D341Med (cell line): ENCODE data around the gene LRRC75B.
"Not testable (repeated sequence)": the region's sequence is repeated elsewhere in the genome, so short reads cannot be mapped to it uniquely, and the experiment has no call there.

Experiments
- DNase-seq: peaks from one replicate; pipeline ENCODE4 v3.0.0; 2012; ENCODE audit warnings: low spot score

The LRRC75B gene, protein sequence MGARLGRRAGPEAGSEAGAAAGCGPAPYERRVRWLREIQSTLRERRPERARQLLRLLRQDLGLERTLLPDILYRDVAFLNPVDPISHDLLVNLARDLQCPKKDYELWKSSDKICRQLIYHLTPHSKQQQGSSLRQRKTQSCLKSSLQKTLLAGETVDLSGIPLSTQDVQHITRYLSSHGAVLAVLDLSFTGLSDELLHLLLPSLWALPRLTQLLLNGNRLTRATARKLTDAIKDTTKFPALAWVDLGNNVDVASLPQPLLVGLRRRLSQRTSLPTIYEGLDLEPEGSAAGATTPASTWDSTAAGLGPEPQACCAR

DNA sequence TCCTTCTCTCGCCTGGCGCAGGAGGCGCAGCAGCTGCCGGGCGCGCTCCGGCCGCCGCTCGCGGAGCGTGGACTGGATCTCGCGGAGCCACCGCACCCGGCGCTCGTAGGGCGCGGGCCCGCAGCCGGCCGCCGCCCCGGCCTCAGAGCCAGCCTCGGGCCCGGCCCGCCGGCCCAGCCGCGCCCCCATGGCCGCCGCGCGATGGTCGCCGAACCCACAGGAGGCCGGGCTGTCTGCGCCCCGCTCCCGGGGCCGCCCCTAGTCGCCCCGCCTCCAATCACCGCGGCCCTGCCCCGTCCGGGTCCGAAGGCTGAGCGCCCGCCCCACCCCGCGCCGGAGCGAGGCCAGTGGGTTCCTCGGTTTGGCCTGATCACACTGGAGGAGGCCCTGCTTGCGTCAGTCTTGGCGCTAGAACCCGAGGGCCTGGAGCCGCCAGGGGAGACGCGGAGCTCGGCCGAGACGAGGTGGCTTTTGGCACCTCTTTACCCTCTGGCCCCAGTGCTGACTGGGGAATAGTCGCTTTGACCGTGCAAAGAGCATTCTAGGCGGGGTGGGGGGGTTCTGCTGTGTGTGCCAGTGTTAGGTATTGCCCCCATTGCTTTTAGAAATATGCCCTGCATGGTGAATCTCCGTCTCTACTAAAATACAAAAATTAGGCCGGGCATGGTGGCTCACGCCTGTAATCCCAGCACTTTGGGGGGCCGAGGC is at the start of gene LRRC75B:
LRRC75B (minus strand) TSS at position 223 of the 708 bp plus-strand sequence; CDS start at position 189, 34 bp downstream.
- peak; percentile 82 for DNase-seq

DNA sequence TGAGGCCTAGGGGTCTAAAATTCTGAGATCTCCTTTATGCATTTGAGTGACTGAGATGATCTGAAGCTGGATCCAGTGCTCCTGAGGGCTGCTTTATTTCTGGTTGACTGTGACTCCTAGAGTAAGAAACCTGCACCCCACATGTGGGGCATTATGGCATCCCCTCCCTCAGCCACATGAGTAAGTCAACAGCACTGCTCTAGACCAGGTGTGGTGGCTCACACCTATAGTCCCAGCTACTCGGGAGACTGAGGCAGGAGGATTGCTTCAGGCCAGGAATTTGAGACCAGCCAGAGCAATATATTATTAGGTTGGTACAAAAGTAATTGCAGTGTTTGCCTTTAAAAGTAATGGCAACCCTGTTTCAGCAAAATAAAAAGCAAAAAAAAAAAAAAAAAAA is 49.4 kb upstream of the LRRC75B start:
- DNase-seq: not testable (repeated sequence)

DNA sequence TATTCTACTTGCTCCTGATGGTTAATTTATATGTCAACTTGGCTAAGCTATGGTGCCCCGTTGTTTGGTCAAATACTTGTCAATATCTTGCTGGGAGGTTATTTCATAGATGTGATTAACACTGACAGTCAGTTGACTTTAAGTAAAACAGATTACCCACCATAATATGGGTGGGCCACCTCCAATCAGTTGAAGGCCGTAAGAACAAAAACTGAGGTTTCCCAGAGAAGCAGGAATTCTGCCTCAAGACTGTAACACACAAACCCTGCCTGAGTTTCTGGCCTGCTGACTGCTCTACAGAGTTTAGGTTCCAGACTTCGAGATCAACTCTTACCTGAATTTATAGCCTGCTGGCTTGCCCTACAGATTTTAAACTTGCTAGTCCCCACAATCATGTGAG is 43.6 kb upstream of the LRRC75B start:
- DNase-seq: not testable (repeated sequence)

DNA sequence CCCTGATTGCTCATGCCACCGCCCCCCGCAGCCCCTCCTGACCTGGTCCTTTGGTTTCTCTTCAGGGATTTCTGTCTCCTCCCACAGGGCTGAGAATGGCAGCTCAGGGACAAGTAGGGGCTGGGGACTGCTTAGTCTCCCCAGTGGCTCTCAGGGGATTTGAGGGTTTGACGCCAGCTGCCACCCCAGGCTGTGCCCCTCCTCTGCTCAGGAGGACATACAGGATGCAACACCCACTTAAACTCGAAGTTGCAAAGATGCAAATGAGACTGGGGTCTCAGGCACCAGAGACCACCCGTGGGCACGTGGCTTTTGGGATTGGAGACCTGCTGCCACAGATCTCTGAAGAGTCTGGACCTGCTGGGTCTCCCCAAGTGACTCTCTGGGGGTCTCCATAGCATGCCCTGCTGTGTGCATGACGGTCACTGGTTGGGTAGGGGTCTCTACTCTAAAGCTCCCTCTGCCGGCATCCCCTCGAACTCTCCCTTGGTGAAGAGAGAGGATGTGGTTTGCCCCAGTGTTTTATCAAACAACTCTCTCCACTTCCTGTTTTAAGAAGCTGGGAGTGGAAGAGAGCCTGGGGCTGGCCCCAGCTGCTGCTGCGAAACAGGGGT is 42.0 kb upstream of the LRRC75B start:
- peak; percentile 29 for DNase-seq

DNA sequence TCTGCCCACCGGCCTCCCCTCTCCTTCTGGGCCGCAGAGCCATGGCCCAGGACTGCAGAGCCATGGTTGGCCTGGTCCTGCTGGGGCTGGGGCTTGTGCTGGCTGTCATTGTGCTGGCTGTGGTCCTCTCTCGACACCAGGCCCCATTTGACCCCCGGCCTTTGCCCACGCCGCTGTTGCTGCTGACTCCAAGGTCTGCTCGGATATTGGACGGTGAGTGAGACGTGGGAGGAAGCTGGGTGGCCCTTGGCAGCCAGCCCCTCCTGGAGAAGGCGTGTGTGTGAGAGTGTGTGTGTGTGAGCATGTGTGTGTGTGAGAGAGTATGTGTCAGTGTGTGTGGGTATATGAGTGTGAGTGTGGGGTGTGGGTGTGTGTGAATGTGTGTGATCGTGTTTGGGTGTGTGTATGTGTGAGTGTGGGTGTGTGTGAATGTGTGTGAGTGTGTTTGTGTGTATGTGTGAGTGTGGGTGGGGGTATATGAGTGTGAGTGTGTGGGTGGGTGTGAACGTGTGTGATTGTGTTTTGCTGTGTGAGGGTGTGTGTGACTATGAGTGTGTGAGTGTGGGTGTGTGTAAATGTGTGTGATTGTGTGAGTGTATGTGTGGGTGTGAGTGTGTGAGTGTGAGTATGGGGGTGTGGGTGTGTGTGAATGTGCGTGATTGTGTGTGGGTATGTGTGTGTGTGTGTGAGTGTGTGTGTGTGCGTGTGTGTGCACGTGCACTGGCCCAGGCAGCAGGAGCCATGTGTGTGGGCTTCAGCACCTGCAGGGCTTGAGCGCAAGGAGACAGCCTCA is 40.6 kb upstream of the LRRC75B start:
- not testable (repeated sequence) for DNase-seq

DNA sequence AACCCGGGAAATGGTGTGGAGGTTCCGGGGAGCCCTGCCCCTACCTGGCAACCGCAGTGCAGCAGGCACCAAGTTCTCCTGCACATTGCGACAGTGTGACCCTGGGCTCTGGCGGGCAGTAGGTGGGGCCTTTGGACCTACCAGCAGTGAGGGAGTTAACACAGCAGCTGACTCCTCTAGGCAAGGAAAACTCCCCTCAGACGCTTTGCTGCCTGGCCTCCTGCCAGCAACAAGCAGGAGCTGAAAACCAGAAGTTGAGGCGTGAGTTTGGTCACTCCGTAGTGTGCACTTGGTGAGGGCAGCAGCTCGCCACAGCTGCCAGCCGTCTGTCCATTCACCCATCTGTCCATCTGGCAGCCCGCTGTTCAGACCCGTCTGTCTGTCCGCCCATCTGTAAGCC is 39.8 kb upstream of the LRRC75B start:
- not testable (repeated sequence) for DNase-seq

DNA sequence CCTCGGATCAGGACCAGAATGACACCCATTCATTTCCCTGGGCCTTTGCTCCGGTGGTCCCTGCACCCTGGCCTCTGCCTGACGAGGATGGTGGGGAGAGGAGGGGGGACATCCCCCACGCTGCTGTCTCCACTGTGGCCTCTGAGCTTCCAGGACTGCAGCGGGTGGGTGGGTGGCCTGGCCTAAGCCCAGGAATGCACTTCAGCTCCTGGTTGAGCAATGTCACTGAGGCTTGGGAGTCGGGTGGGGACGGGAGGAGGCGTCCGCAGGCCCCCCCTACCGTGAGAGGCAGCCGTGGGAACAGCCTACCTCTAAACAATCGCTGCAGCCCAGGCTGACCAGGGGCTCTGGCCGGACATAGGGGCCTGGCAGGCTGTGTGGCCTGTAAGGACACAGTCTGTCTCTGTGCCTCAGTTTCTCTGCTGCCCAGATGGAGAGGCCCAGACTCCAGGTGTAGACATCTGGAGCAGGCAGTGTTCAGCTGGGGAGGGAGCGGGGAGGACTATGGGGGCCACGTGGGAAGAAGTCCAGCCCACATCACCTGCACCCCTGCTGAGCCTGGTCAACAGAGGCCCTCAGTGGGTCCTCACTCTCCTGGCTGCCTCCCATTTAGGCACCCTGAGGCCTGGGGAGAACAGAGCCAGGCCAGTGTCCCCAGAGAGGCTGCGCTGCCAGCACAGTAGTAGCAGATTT is 38.7 kb upstream of the LRRC75B start:
- not testable (repeated sequence) for DNase-seq

DNA sequence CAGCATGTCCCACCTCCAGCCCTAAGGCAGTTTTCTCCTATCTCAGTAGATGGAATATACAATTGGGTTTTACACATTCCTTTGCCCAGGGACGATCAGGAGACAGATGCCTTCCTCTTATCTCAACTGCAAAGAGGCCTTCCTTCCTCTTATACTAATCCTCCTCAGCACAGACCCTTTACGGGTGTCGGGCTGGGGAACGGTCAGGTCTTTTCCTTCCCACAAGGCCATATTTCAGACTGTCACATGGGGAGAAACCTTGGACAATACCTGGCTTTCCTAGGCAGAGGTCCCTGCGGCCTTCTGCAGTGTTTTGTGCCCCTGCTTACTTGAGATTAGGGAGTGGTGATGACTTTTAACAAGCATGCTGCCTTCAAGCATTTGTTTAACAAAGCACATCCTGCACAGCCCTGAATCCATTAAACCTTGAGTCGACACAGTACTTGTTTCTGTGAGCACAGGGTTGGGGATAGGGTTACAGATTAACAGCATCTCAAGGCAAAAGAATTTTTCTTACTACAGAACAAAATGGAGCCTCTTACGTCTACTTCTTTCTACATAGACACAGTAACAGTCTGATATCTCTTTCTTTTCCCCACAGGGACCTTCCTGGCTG is 38.0 kb upstream of the LRRC75B start:
- not testable (repeated sequence) for DNase-seq

DNA sequence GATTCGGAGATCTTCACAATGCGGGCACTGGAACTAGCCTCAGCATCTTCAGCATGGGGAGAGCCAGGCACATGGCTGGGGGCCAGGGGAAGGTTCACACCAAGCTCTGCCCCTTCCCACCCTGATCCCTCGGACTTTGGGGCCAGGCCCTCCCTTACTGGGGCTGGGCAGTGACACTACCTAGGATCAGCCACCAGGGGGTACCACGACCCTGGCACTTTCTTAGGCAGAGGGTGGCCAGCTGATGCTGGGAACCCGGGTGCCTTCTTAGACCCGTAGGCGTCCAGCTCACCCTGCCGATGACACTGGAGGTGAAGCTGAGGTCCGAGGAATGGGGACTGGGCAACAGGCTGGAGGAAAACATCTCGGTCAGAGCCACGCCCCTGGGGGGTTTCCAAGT is 36.2 kb upstream of the LRRC75B start:
- not testable (repeated sequence) for DNase-seq

DNA sequence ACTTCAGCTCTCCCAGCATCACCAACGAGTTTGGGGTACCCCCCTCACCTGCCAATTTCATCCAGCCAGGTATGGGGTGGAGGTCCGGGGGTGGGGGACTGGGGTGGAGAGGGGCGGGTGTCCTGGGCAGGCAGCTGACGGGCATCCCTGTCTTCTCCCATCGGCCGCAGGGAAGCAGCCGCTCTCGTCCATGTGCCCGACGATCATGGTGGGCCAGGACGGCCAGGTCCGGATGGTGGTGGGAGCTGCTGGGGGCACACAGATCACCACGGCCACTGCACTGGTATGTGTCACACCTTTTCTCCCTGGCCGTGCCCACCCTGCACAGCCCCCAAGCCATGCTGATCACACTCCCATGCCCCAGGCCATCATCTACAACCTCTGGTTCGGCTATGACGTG is 35.0 kb upstream of the LRRC75B start:
- DNase-seq: not testable (repeated sequence)

DNA sequence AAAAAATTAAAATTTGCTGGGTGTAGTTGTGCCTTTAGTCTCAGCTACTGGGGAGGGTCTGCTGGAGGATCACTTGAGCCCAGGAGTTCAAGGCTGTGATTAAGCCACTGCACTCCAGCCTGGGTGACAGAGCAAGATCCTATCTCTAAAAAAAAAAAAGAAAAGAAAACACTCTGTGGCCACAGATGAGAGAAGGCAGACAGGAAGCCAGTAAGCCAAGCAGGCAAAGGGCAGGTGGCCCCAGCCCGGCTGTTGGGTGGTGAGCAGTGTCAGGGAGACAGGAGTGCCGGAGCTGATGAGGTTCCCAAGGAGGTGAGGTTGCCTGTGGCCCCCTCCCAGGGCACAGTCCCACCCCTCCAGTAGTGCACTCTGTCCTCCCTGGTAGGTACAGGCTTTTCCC is 29.7 kb upstream of the LRRC75B start:
- not testable (repeated sequence) for DNase-seq

DNA sequence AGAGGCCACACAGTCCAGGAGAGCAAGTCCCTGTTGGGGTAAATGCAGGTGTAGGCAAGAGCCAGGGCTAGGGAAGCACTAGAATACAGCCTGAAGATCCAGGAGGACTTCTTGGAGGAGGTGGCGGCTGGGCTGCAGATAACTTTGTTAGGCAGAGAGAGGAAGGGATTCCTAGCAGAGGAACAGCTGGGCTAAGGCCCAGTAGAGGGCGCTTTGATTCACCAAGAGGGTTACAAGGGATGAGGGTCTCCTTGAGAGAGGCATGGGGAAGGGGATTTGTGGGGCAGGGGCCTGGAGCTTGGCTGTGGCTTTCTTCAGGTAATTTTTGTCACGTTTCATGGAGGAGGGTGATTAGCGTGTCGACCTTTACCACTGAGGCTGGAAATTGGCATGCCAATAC is 28.4 kb upstream of the LRRC75B start:
- not testable (repeated sequence) for DNase-seq

DNA sequence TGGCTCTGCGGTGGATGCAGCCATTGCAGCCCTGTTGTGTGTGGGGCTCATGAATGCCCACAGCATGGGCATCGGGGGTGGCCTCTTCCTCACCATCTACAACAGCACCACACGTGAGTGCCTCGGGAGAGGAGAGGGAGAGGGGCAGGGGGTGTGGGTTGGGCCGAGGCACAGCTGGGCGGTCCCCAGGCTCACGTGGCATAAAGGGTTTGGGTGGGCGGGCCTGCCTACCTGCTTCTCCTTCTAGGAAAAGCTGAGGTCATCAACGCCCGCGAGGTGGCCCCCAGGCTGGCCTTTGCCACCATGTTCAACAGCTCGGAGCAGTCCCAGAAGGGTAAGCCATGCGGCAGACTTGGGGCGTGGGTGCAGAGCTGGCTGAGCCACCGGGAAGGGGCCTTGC is 21.9 kb upstream of the LRRC75B start:
- DNase-seq: not testable (repeated sequence)

DNA sequence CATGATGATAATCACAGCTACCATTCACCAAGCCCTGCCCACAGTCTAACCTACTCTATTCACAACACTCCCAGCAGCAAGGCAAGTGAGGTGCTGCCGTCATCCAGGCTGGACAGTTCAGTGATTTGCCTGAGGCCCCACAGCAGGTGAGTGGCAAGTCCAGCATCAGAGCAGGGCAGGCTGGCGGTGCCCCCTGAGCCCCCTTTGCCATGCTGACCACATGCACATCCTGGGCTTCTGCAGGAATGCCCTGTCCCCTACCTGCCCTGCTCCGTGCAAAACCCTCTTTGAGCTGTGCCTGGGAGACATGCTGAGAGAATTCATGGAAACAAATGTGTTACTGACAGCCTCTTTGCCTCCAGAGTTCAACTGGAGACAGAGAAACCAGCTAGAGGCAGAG is 17.0 kb upstream of the LRRC75B start:
- DNase-seq: not testable (repeated sequence)

DNA sequence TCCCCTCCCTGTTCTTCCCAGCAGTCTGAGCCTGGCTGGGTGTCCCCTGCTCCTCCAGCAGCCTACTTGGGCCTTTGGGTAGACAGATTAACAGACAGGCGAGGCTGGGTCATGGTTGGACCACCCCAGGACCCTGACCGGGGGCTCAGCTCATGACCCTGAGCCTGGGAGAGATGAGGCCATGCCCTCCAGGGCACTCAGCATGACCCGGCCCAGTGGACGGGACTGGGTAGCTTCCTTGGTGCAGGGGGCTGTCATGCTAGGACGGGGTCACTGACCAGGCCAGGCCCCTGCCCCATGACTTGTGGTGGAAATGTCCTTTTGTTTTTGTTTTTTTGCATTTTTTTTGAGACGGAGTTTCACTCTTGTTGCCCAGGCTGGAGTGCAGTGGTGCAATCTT is 15.5 kb upstream of the LRRC75B start:
- not testable (repeated sequence) for DNase-seq

DNA sequence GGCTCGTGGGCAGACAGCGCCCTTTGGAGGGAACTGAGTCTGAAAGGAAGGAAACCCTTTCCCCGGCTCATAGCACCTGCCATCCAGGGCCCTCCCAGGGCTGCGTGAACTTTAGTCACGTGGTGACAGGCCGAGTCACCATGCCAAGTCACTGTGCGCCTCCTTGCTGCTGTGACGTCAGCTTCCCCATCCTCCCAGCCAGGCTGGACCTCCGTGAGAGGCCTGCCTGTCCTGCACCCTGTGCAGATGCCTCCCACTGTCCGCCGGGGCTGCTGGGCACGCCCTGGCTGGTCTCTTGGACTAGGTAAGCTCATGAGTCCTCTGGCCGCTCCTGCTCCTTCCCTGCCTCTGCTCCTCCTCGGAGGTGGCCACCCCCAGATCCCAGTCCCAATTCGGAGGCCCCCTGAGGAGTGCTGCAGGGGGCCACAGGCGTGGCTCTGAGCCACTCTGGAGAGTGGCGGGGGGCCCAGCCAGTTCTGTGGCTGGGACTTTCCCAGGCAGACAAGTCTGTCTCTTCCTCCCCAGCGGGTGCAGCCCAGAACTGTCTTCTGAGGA is 14.6 kb upstream of the LRRC75B start:
- not testable (repeated sequence) for DNase-seq

DNA sequence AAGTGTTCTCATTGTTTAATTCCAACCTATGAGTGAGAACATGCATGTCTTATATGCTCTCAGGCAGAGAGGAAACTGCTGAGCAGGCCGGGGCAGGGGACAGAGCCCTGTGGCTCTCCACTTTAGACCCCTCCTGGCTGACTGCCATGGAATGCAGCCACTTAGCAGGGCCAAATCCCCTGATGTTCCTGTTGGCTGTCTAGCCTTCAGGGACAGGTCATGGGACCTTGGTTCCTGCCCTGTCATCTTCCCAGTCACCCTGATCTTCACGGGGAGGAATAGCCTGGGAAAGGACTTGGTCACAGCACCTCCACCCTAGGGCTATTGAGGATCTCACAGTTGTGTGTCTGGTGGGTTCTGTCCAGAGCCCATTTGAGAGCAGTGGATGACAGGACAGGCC is 13.5 kb upstream of the LRRC75B start:
- not testable (repeated sequence) for DNase-seq

DNA sequence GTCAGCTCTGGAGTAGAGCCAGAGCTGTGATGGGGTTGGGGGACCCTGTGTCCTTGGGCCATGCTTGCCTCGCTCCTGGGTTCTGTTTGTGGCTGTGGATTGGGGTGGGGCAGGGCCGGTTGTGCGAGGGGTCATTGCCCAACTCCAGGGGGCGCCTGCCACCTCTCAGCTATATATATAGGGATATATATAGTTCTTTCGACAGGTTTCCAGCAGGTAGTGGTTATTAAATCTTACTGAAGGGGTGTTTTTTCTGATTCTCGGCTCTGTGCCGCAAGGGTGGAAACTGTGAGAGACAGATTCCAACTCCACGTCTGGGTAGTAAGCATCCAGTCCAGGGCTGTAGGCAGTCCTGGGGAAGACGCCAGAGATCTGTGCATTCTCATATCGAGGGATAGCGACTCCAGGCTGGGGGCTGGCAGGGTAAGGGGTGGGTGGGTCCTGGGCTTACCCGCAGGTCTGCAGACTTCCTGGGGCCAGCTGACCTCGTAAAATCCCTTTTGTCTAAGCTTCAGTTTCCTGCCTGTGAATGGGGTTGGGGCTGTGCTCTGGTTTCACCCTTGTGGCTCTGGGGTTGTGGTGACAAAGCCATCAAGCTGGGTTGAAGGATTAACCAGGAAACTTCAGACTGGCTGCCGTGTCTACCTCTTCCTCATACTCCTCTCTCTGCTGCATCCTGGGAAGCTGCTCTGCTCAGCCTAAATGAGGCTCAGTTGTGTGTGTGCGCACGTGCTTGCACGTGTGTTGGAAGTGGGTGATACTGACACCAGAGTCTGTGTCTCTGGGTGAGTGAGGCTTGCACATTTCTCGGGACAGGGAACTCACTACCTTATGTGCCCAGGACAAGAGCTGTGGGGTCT is 11.1 kb upstream of the LRRC75B start:
- not testable (repeated sequence) for DNase-seq

DNA sequence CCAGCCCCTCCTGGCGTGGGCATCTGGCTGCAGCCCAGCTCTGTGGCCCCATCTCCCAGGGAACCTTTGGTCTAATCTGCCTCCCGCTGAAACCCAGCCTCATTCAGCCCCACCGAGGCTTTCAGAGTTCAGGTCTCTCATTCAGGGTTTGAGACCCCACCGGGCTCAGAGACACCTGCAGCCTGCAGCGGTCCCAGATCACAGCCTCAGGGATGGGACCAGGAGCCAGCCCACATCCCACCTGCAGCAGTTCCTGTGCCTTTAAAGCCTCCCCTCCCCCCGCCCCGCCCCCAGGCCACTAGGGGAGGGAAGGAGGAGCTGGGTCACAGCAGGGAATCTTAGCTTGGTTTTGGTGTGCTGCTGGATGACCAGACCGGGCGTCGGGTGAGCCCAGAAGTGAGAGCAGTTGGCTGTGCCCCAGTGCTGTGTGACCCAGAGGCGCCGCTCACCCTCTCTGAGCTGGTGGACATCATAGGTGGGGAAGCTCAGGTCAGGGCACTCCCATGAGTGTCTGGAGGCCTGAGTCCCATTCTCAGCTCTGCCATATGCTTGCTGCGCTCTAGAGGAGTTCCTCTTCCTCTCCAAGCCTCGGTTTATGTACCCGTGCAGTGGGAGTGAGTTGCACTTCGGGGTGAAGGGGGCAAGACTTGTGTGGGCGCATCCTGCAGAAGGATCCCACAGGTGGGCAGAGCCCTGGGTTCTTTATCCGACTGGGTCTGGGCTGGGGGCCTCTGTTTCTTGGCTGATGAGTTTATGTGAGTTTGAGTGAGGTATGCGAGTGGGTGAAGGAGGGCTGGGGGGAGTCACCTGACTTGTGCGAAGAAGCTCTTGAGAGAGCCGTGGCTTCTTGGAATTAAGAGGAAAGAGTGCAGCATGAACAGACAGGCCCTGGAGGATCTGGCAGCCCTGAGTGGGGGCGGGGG is 10.2 kb upstream of the LRRC75B start, which contains the start of gene GGT1:
GGT1 (plus strand) TSS at position 347 of the 923 bp plus-strand sequence. CDS start 7,889 bp downstream, outside the sequence.
- DNase-seq: not testable (repeated sequence)
